HG03135 (cell line): ENCODE results near the gene TRIM25.

Experiments used
- ATAC-seq: cut with Tn5 transposase; IDR thresholded peaks from one replicate; pipeline ENCODE4 v1.9.1; 2021; ENCODE audit warnings: mild to moderate bottlenecking, moderate library complexity; ENCODE audit not compliant: unreplicated experiment

TRIM25 gene

DNA sequence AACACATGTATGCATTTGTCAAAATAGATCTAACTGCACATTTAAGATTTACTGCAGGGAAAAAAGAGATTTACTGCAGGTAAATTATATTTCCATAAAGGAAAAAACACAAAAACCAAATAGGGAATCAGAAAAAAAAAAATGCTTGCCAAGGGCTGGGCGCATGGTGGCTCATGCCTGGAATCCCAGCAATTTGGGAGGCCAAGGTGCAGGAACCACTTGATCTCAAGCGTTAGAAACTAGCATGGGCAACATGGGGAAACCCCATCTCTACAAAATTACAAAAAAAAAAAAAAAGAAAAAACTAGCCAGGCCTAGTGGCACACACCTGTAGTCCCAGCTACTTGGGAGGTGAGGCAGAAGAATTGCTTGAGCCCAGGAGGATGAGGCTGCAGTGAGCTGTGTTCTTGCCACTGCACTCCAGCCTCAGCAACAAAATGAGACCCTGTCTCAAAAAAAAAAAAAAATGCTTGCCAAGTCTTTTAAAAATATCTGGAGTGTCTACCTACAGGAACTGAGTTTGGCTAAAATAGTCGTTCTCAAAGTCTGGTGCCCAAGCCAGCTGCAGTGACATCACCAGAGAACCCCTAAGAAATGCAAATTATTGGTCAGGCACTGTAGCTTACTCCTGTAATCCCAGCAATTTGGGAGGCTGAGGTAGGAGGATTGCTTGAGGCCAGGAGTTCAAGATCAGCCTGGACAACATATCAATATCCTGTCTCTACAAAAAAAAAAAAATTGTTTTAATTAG is 17.5 kb downstream of the TRIM25 start:
- ATAC-seq: no peak

DNA sequence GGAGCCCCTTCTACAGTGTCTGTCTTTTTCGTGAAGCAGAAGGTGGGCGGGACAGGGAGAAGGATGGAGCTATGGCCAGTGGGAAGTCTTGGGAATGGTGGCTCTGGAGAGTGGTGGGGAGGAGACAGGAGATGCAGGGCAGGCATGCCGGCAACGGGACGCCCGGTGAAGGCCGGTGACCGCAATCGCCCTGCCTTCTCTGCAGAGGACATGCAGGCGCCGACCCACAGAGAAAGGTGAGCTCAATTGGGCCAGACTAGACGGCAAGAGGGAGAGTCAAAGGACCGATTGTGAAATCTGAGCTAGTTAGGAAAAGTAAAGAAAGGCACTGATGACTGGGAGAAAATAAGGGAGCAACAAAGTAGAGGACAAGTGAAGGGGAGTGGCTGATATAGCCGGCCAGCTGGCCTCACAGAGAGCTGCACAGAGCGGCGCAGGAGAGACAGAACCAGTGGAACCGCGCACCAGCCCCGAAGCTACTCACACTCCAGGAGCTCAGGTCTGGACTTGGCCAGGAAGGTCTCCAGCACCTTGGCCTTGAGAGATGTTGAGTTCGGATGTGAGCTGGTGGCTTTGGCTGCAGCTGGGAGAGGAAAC is 18.9 kb downstream of the TRIM25 start:
- ATAC-seq: no peak

DNA sequence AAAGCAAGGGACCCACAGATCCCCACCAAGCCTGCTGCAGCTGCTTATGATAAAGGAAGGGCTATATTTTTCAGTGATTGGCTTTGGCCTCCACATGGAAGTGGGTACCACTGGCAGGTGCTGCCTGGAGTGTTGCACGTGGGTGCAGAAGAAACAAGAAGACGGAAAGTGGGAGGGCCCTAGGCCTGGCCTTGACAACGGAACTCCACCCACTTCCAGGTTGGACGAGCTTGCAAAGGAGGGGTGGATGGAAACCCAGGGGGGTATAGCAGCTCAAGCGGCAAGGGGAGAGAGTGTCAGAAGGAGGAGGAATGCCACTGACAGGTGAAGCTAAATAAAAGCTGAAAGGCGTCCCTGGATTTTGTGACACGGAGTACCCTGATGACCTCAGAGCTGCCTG is 20.3 kb downstream of the TRIM25 start:
- no peak for ATAC-seq

DNA sequence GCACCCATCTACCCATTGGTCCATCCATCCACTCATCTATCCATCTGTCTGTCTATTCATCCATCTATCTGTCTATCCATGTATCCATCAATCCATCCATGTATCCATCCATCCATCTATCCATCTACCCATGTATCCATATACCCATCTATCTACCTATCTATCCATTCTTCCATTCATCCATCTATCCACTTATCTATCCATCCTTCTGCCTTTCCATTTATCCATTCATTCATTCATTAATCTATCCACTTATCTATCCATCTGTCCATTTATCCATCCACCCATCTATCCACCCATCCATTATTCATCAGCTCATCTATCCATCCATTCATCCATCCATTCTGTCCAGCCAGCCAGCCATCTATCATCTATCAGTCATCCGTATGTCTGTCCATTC is 21.5 kb downstream of the TRIM25 start:
- no peak for ATAC-seq

GRCh38 chr17:56891751-56892150 is 22.1 kb downstream of the TRIM25 start:
- no peak for ATAC-seq

GRCh38 chr17:56890906-56891674 is 22.8 kb downstream of the TRIM25 start:
- ATAC-seq: no peak

GRCh38 chr17:56890390-56890789 is 23.5 kb downstream of the TRIM25 start:
- no peak for ATAC-seq

DNA sequence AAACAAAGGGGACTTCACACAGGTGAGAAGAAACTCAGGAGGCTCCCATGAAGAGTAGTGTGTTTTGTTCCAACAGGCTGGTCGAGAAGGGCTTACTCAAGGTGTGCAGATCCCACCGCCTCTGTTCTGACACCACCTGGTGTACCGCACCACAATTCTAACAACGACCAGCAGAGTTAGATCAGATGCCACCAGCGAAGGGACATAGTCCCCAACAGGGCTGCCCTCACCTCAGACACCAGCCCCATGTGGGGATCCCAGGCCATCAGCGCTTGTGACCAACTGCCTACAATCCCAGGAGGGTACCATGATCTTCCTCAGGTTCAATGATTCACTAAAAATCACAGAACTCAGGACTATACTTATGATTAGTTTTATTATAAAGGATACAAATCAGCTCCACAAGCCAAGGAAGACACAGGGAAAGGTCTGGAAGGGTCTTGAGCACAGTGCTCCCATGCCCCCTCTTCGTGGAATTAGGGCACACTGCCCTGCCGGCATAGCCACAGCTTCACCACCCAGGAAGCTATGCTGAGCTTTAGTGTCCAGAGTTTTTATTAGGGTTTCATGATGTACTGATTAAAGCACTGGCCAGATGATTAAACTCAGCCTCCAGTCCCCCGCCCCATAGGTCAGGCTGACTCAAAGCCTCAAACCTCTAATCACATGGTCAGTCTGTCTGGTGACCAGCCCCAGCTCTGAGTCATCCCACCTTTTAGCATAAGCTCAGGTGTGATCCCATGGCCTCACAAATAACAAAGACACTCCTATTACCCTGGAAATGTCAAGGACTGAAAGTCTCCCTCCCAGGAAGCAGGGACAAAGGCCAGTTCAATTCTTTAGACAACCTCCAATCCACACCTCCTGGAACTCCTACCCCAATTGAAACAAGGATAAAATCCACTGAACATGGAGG is 26.0 kb downstream of the TRIM25 start:
- no peak for ATAC-seq

GRCh38 chr17:56887105-56887504 is 26.7 kb downstream of the TRIM25 start:
- ATAC-seq: no peak

- no peak for ATAC-seq
Measured at GRCh38 chr17:56886288-56886731, 27.5 kb downstream of the TRIM25 start.

DNA sequence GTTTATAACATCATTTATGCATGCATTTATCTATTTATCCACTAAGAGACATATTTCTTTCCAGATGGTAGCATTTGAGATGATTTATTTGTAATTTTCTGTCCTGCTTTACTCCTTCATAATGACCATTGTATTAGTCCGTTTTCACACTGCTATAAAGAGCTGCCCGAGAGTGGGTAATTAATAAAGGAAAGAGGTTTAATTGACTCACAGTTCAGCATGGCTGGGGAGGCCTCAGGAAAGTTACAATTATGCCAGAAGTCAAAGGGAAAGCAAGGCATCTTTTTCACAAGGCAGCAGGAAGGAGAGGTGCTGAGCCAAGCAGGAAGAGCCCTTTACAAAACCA is 28.6 kb downstream of the TRIM25 start:
- no peak for ATAC-seq

GRCh38 chr17:56884483-56885311 is 29.2 kb downstream of the TRIM25 start:
- ATAC-seq: no peak

DNA sequence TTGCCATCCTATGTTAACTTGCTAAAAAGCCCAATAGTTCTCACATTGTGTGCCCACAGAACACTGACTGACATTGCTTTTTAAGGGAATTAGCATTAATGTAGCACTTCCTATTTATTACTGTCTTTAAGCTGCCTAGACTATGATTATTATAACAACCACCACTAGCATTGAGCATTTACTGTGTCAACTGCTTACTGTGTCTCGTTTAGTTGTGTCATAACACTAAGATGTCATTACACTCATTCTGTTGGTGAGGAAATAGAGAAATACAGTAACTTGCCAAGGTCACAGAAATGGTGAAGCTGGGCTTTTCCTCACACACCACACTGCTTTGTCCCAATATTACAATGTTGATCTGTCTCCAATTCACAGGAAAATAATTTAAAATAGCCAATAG is 30.2 kb downstream of the TRIM25 start:
- no peak for ATAC-seq

DNA sequence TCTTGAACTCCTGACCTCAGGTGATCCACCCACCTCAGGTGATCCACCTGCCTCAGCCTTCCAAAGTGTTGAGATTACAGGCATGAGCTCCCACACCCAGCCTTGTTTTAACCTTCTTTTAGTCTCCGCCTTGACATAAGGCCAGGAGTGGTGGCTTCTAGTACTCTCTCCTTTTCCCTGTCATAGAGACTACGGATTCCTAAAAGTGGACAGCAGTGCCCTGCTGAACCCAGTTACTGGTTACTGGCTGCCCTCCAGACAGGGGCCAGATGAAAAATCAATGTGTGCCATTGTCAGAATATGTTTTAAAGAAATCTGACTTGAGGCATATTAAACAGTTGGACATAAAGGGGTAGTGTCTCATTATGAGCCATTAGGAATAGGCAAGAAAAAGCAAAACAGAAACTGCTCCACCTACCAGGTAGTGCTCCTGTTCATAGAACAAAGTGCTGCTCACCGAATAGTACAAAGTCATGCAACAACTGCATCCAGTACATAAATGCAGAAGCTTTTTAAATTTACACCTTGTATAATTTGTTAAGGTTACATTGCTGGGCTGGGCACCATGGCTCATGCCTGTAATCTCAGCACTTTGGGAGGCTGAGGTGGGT is 32.1 kb downstream of the TRIM25 start:
- ATAC-seq: no peak

DNA sequence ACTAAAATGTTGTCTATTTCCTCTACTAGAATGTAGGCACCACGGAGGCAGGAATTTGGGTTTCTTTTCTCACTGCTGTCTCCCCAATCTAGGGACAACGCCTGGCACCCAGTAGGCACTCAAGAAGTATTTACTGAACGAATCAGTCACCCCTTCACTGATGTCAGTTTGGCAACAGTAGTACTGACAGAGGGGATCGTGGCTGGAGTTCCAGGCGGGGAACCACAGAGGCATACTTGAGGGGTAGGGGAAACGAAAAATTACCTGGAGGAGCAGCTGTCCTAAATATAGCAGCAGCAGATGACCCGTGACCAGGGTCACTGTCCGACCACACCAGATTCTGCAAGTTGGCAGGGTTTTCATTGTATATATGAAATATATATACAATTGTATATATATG is 33.3 kb downstream of the TRIM25 start:
- ATAC-seq: no peak

GRCh38 chr17:56880133-56880532 is 33.7 kb downstream of the TRIM25 start:
- no peak for ATAC-seq

DNA sequence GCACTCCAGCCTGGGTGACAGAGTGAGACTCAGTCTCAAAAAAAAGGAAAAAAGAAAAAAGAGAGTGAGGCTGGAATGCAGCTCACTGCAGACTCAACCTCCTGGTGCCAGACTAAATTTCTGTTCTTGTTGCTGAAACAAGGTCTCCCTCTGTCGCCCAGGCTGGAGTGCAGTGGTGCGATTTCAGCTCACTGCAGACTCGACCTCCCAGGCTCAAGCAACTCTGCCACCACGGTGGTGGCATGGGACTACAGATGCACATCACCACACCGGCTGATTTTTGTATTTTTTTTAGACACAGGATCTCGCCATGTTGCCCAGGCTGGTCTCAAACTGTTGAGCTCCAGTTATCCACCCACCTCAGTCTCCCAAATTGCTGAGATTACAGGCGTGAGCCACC is 34.6 kb downstream of the TRIM25 start:
- ATAC-seq: no peak

GRCh38 chr17:56876766-56877179 is 37.1 kb downstream of the TRIM25 start:
- no peak for ATAC-seq

DNA sequence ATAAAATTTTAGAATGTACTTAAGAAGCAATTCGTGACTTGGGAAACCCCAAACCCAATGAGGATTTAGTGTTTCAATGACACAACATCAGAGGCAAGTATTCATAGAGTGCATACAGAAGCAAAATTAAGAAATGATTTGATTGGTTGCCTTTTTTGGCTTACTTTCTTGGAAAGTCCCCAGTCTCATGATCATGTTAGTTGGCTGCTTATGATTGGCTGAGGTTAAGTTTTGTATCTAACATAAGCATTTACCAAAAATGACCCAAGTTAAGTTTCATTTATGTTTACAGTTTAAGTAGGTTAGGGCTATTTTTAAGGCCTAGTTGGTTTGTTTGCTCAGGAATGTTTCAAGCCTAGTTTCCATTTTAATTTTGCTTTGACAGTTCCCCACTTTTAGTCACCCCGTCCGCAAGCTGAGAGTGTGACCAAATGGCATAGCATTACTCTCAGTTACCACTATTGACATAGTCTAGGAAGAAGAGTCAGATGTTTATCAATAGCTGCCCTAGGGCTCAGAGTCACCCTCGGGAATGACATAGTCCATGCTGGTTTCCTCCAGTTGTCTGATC is 43.7 kb downstream of the TRIM25 start:
- ATAC-seq: no peak
